OCI-LY7 (cell line): ENCODE results near the gene CMTM4. TPM values are rescaled to one million over a fixed set of nuclear protein-coding genes. Genes with fewer than 3 reads are reported as not detected.

ENCODE experiments used
- BruUV-seq: library from RNA; stranded (reverse); fragments of 400-500 nt; replicated peaks from 2 replicates; lab custom pipeline; 2021; lab: Mats Ljungman, UMichigan
- CTCF ChIA-PET: fragments of 300-600 bp; sonication (Branson Sonifier 250); formaldehyde crosslinking; loops from one replicate; lab custom pipeline; 2022; ENCODE audit warnings: antibody characterized with exemption; ENCODE audit not compliant: unreplicated experiment; lab: Charles Lee
- POLR2A ChIA-PET: fragments of 300-600 bp; sonication (Branson Sonifier 250); formaldehyde crosslinking; loops from one replicate; lab custom pipeline; 2022; ENCODE audit warnings: antibody characterized with exemption; lab: Charles Lee
- DNase-seq: peaks from one replicate; pipeline ENCODE4 v3.0.0-alpha.2; 2015; ENCODE audit warnings: low spot score
- H2AFZ ChIP-seq: fragments of 200-600 bp; sonication (generic), shearing (Covaris generic); 2 replicates; pipeline ENCODE4 v1.6.1; 2014; ENCODE audit warnings: mild to moderate bottlenecking, antibody characterized with exemption, low read length, moderate library complexity
- H3K27ac ChIP-seq: fragments of 200-600 bp; sonication (generic); 2 replicates; pipeline ENCODE4 v1.5.1; 2014; ENCODE audit warnings: mixed run types, low read depth, mild to moderate bottlenecking, moderate library complexity, low read length, inconsistent platforms; ENCODE audit not compliant: poor library complexity, severe bottlenecking
- H3K36me3 ChIP-seq: fragments of 200-600 bp; sonication (generic); 2 replicates; pipeline ENCODE4 v1.6.1; 2014; ENCODE audit warnings: mild to moderate bottlenecking, antibody characterized with exemption, low read length, moderate library complexity, mixed read lengths; ENCODE audit not compliant: insufficient read depth
- H3K4me1 ChIP-seq: fragments of 200-600 bp; sonication (generic); 2 replicates; pipeline ENCODE4 v1.5.1; 2014; ENCODE audit warnings: mild to moderate bottlenecking, low read length; ENCODE audit not compliant: insufficient read depth, poor library complexity, severe bottlenecking
- H3K4me2 ChIP-seq: fragments of 200-600 bp; sonication (generic); 2 replicates; pipeline ENCODE4 v1.6.1; 2014; ENCODE audit warnings: mild to moderate bottlenecking, low read length
- H3K4me3 ChIP-seq: fragments of 200-600 bp; sonication (generic); 2 replicates; pipeline ENCODE4 v1.5.1; 2014; ENCODE audit warnings: mild to moderate bottlenecking, low read depth, low read length; ENCODE audit not compliant: poor library complexity, severe bottlenecking
- H3K79me2 ChIP-seq: fragments of 200-600 bp; sonication (generic); 2 replicates; pipeline ENCODE4 v1.6.1; 2016; ENCODE audit warnings: low read depth, mild to moderate bottlenecking, low read length, moderate library complexity, mixed read lengths; ENCODE audit not compliant: insufficient read depth
- H3K9me2 ChIP-seq: fragments of 200-600 bp; sonication (generic); 2 replicates; pipeline ENCODE4 v1.6.1; 2016; ENCODE audit warnings: mild to moderate bottlenecking, low read length, mixed read lengths; ENCODE audit not compliant: insufficient read depth
- H3K9me3 ChIP-seq: fragments of 200-600 bp; sonication (generic); 2 replicates; pipeline ENCODE4 v1.6.1; 2014; ENCODE audit warnings: mild to moderate bottlenecking, mixed run types, low read length, mixed read lengths
- H4K20me1 ChIP-seq: fragments of 200-600 bp; sonication (generic); 2 replicates; pipeline ENCODE4 v1.6.1; 2014; ENCODE audit warnings: mild to moderate bottlenecking, antibody characterized with exemption, low read length, moderate library complexity, mixed read lengths; ENCODE audit not compliant: insufficient read depth
- EZH2phosphoT487 ChIP-seq: fragments of 200-600 bp; sonication (generic); IDR thresholded peaks from 2 replicates; pipeline ENCODE4 v1.6.1; 2018; ENCODE audit warnings: low read depth, borderline replicate concordance, mild to moderate bottlenecking, mixed run types, antibody characterized with exemption, low read length, moderate library complexity, mixed read lengths
- intact Hi-C: fragments of 100-400 bp; cut with micrococcal nuclease; formaldehyde crosslinking; loops from one replicate; pipeline ENCODE4 v1.10.0; 2022; ENCODE audit not compliant: unreplicated experiment
- total RNA-seq, 2 experiments: library from RNA; depleted of rRNA in 1 of 2; stranded (reverse); fragments of >200 nt in 1 of 2; shearing (Covaris generic) in 1 of 2; gene quantifications; 2 replicates each; pipeline ENCODE4 v1.2.3, GENCODE V29; 2014 to 2022
- TF ChIP-seq, protein P1 (sequence below): fragments of 200-600 bp; sonication (generic); conservative IDR thresholded peaks from 2 replicates; pipeline ENCODE4 v1.5.1; 2014; ENCODE audit warnings: mild to moderate bottlenecking, antibody characterized with exemption, low read length, moderate library complexity, mixed read lengths

The CMTM4 gene
- total RNA-seq, 2 experiments from 2014 or later, result 0.03 to 1.3 TPM

DNA sequence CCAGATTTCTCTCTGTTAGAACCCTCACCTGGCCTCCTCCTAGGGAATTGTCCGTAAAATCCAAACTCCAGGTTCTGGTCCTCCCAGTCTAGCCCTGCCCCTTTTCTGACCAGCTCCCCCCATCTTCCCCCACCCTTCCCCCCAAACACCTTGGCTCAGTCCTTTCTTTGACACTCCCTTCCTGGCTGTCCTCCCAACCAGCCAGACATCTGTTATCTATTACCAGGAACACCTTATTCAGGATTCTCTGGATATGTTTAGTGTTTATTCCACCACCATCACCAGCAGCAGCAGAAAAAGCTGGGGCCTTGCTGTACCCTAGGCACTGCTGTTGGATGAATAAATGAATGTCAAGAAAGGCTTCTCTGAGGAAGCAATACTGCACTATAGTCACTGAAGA lies 96.1 kb downstream of the CMTM4 start:
- H3K9me3 ChIP-seq, result peaks cover 15% of the 10 kb centered on the region; the same call in 1 of the 2 replicates
- H3K4me1 ChIP-seq, result peaks cover 20% of the 10 kb centered on the region
- no peaks in the 10 kb centered on the region for H3K79me2 ChIP-seq
- no TSS peak for BruUV-seq
- H3K4me2 ChIP-seq, result no peak overlapping the region
- intact Hi-C loops, result loop anchor here (5.0 kb wide), 1 partner anchor 48 kb away; the partner anchor contains the start of genes CKLF and TK2
- H3K36me3 ChIP-seq, result no peaks in the 10 kb centered on the region
- H4K20me1 ChIP-seq, result no peaks in the 10 kb centered on the region
- no peak overlapping the region for H3K4me3 ChIP-seq
- H3K27ac ChIP-seq, result no peak overlapping the region
- POLR2A ChIA-PET, result no interaction called here
- H3K9me2 ChIP-seq, result no peaks in the 10 kb centered on the region
- H2AFZ ChIP-seq, result no peak overlapping the region
- CTCF ChIA-PET, result no interaction called here
- TF ChIP-seq, protein P1, sequence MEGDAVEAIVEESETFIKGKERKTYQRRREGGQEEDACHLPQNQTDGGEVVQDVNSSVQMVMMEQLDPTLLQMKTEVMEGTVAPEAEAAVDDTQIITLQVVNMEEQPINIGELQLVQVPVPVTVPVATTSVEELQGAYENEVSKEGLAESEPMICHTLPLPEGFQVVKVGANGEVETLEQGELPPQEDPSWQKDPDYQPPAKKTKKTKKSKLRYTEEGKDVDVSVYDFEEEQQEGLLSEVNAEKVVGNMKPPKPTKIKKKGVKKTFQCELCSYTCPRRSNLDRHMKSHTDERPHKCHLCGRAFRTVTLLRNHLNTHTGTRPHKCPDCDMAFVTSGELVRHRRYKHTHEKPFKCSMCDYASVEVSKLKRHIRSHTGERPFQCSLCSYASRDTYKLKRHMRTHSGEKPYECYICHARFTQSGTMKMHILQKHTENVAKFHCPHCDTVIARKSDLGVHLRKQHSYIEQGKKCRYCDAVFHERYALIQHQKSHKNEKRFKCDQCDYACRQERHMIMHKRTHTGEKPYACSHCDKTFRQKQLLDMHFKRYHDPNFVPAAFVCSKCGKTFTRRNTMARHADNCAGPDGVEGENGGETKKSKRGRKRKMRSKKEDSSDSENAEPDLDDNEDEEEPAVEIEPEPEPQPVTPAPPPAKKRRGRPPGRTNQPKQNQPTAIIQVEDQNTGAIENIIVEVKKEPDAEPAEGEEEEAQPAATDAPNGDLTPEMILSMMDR, result no peak
- TF ChIP-seq EZH2phosphoT487, result no peak
- DNase-seq, result no peak

DNA sequence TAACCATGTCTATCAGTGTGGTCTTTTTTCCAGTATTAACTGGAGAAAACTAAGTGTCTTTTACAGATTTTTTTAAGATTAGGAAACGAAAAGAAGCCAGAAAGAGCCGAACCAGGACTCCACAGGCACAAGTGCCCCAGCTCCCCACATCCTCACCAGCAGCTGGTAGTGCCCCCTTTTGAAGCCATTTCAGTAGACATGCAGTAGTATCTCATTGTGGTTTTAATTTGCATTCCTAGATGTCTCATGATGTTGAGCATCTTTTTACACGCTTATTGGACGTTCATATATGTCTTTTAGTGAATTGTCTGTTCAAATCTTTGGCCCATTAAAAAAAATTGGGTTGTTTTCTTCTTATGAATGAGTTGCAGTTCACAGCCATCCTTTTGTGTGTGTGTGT lies 96.8 kb downstream of the CMTM4 start:
- DNase-seq, result no peak
- Histone ChIP-seq H4K20me1 (no peaks in the 10 kb centered on the region), H3K4me2 (no peak overlapping the region), H3K27ac (no peak overlapping the region), H3K4me1 (peaks cover 19% of the 10 kb centered on the region), H3K36me3 (no peaks in the 10 kb centered on the region), H3K79me2 (no peaks in the 10 kb centered on the region), H2AFZ (no peak overlapping the region), H3K9me3 (peaks cover 15% of the 10 kb centered on the region; the same call in 1 of the 2 replicates), H3K9me2 (no peaks in the 10 kb centered on the region), H3K4me3 (no peak overlapping the region)
- ChIA-PET POLR2A (no interaction called here), CTCF (no interaction called here)
- no peak for TF ChIP-seq EZH2phosphoT487
- BruUV-seq, result no TSS peak
- intact Hi-C loops, result loop anchor here (5.0 kb wide), 1 partner anchor 47 kb away; the partner anchor contains the start of genes CKLF and TK2

GRCh38 chr16:66598111-66598510 lies 98.4 kb downstream of the CMTM4 start:
- CTCF ChIA-PET, result no interaction called here
- peaks cover 15% of the 10 kb centered on the region; the same call in 1 of the 2 replicates for H3K9me3 ChIP-seq
- intact Hi-C loops, result no loop called here
- H3K4me2 ChIP-seq, result no peak overlapping the region
- H3K27ac ChIP-seq, result no peak overlapping the region
- H3K36me3 ChIP-seq, result no peaks in the 10 kb centered on the region
- H2AFZ ChIP-seq, result no peak overlapping the region
- no peak overlapping the region for H3K4me3 ChIP-seq
- no peaks in the 10 kb centered on the region for H3K79me2 ChIP-seq
- no peaks in the 10 kb centered on the region for H3K9me2 ChIP-seq
- no TSS peak for BruUV-seq
- H3K4me1 ChIP-seq, result peaks cover 8% of the 10 kb centered on the region
- no peaks in the 10 kb centered on the region for H4K20me1 ChIP-seq
- no peak for TF ChIP-seq EZH2phosphoT487
- TF ChIP-seq, protein P1, result no peak
- no peak for DNase-seq
- POLR2A ChIA-PET, result interaction anchor here (0.7 to 0.9 kb wide), 2 partner anchors 8 to 121 kb away, joined by 3 read pairs; no protein-coding TSS in a partner anchor
